GM12874 (cell line): ENCODE results near the gene IGFALS.

Source experiments
- TF ChIP-seq, protein P1 (sequence below): IDR thresholded peaks from 2 replicates; pipeline ENCODE4 v1.5.1; 2011; ENCODE audit warnings: low read depth, mild to moderate bottlenecking, control low read depth, low read length, moderate library complexity; ENCODE audit not compliant: insufficient read depth

IGFALS gene

DNA sequence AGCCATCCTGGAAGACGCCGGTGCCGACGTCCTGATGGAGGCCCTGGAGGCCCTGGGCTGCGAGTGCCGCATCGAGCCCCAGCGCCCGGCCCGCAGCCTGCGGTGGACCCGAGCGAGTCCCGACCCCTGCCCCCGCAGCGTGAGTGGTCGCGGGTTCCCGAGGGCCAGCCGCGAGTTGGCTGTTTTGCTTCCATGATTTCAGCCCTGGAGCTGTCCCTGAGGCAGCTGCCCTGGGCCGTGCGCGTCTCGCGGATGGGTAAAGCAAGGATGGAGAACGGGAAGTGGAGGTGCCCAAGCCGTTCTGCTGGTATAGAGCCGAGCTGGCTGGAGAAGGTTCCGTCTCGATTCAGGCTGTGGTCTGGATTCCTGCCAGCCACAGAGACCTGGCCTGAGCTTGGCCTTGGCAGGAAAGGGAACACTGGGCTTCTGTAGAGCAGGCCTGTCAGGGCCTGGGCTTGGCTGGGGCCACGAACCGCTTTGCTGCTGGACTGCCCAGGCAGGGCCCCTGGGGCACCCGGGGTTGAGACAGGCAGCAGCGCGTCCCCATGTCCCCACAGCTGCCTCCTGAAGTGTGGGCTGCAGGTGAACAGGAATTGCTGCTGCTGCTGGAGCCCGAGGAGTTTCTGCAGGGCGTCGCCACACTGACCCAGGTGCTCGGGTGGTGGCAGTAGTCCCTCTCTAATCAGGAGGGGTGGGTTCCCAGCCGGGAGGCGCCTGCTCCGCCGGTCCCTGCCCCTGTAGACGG lies 19.6 kb downstream of the IGFALS start:
- TF ChIP-seq, protein P1, sequence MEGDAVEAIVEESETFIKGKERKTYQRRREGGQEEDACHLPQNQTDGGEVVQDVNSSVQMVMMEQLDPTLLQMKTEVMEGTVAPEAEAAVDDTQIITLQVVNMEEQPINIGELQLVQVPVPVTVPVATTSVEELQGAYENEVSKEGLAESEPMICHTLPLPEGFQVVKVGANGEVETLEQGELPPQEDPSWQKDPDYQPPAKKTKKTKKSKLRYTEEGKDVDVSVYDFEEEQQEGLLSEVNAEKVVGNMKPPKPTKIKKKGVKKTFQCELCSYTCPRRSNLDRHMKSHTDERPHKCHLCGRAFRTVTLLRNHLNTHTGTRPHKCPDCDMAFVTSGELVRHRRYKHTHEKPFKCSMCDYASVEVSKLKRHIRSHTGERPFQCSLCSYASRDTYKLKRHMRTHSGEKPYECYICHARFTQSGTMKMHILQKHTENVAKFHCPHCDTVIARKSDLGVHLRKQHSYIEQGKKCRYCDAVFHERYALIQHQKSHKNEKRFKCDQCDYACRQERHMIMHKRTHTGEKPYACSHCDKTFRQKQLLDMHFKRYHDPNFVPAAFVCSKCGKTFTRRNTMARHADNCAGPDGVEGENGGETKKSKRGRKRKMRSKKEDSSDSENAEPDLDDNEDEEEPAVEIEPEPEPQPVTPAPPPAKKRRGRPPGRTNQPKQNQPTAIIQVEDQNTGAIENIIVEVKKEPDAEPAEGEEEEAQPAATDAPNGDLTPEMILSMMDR: no peak

DNA sequence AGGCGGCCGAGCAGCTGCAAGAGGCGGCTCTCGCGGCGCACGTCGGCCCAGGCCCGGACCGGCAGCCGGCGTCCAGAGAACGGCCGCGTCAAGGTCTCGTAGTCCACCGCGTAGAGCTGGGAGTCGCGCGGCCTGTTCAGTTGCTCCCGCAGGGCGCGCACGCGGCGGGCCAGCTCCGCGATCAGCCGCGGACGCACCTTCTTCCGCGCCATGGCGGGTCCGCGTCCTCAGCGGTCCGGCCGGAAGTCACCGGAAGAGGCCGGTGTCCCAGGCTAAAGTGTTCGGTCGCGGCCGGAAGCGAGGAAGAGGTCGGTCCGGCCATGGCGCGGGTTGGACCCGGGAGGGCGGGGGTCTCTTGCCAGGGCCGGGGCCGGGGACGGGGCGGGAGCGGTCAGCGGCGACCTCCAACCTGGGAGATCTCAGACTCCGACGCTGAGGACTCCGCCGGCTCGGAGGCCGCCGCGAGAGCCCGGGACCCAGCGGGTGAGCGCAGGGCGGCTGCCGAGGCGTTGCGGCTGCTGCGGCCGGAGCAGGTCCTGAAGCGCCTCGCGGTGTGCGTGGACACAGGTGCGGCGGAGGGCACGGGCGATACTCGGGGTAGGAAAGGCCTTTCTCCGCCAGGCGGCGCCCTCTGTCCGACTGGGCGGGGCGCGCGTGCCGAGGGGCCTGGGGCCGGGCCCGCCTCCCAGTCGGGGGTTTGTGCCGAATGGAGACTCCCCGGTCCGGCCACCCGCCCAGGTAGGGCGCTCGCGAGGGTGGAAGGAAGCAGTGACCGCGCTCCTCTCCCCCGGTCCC lies 20.4 kb downstream of the IGFALS start, which contains the start of gene MRPS34:
Gene MRPS34 (minus strand): TSS at position 227 of the 795 bp plus-strand sequence. CDS start 15 bp downstream, at position 212.
- TF ChIP-seq, protein P1: peak; percentile 96

DNA sequence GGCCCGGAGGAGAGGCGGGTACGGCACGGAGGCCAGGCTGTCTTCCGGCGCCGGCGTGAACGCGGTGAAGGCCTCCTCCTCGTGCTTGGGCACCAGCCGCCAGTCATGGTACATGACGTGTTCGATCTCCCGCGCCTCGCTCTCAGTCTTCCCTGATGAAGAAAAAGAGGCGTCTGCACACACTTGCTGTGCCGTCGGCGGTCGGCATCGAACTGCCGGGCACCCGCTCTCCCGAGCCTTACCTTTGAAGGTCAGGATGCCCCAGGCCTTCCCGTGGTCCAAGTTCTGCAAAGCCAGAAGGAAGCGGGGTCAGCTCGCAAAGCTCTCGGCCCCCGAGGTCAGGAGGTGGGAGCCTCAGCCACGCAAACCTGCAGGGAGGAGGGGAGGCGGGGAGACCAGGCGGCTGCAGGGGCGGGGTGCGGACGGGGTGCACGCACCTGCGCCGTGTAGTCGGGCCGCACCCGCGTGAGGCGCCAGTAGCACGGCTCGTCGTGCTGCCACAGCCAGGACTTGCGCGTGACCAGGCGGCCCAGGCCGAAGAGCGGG lies 21.1 kb downstream of the IGFALS start, which contains the start of gene EME2:
Gene EME2 (plus strand): TSS at position 449 of the 546 bp plus-strand sequence. CDS start 418 bp downstream, outside the sequence.
- TF ChIP-seq, protein P1: no peak

DNA sequence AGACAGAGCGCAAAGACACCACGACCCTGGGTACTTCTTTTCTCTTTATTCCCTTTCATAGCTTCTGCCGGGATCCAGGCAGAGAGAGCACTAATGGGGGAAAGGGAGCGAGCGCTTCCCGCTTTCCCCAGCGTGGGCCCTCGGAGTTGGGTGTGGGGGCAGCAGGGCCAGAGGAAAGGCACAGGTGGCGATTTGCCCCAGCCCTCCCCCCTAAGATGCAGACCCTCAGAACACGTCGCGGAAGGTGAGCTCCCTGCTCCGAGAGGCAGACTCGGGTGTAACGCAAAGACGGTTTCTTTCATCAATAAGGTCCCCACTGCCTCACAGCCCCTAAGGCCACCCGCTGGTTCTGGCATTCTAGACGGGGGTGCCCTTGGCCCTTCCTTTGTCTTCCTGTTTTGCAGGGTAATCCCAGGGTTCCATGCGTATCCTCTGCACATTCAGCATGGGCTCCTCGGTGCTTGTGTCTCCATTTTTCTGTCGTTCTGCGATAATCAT lies 21.6 kb downstream of the IGFALS start:
- TF ChIP-seq, protein P1: no peak

DNA sequence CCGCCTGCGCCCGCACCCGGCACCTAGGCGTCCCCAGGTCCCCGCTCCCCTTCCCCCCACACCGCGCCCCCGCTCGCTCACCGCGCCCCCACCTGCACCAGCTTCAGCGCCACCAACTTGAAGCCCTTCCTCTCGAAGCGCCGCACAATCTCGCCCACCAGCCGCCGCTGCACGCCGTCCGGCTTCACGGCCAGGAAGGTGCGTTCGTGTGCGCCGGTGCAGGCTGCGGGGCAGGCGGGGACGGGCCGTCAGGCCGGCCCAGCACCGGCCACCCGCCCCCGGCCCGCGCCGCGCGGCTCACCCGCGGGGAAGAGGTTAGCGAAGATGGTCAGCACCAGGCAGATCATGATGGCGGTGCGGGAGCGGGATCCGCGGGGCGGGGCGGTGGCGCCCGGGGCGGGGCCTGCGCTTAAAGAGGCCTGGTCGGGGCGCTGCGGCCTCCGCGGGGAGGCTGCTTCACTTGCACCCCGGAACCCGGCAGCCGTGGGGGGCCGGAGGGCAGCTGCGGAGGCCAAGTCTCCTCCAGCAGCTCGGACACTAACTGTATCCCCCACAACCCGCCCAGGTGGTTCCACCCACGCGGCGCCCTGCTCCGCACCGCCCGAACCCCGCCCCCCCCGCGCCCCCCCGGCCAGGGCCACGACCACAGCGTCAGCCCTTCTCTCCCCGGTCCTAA lies 22.2 kb downstream of the IGFALS start, which contains the start of gene NME3:
Gene NME3 (minus strand): TSS at position 356 of the 676 bp plus-strand sequence. CDS start 9 bp downstream, at position 347.
- TF ChIP-seq, protein P1: no peak

DNA sequence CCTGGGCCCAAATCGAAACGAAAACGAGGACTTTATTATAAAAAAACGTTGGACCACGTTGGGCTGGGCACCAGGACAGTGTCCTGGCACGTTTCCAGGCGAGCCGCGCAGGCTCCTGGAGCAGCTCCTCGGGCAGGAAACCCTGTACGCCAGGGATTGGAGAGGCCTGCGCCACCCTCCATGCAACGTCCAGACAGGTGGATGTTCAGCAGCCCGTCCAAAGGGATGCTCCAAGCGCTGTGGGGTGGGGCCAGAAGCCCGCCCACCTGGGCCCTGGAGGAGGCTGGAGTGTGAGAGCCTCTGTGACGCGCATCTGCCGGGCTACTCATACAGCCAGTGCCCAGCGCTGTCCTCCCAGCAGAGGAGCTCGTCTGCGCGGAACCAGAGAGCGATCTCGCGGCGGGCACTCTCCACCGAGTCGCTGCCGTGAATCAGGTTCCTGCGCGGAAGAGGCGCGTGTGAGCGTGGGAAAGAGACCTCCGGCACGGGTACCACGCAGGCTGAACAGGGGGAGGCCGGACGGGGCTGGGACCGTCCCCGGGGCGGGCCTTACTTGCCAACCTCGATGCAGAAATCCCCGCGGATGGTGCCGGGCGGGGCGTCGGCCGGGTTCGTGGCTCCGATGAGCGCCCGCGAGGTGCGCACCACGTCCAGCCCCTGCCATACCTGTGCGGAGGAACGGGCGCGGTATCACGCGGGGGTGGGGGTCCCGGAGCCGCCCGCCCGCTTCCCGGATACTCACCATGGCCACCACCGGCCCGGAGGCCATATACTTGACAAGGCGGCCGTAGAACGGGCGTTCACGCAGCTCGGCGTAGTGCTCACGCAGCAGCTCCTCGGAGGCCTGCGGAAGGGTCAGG lies 22.9 kb downstream of the IGFALS start:
- TF ChIP-seq, protein P1: no peak
